ENCODE results near the gene ENDOV.

Gene ENDOV

GRCh38 chr17:80445007-80445725, 30.2 kb downstream of the ENDOV start:
- FAIRE-seq: no peak
- DNase-seq (ENCODE audit: insufficient read length, low spot score): no peak
- TF ChIP-seq POLR2A (IDR thresholded peaks at IDR 0.05; ENCODE audit: low read depth, low read length) (no peak), POLR2AphosphoS5 (IDR thresholded peaks at IDR 0.05; ENCODE audit: low read depth, low read length) (no peak), PAX5 (IDR thresholded peaks at IDR 0.05; ENCODE audit: insufficient read depth, low read length, severe bottlenecking) (no peak), TAF1 (IDR thresholded peaks at IDR 0.05; ENCODE audit: low read depth, low read length) (no peak), SPI1 (IDR thresholded peaks at IDR 0.05; ENCODE audit: low read depth, low read length) (no peak), POU2F2 (IDR thresholded peaks at IDR 0.05; ENCODE audit: low read depth, low read length) (no peak)

GRCh38 chr17:80445726-80446110, 30.8 kb downstream of the ENDOV start:
- TF ChIP-seq TAF1 (IDR thresholded peaks at IDR 0.05; ENCODE audit: low read depth, low read length): no peak
- TF ChIP-seq PAX5 (IDR thresholded peaks at IDR 0.05; ENCODE audit: insufficient read depth, low read length, severe bottlenecking): no peak
- TF ChIP-seq POLR2AphosphoS5 (IDR thresholded peaks at IDR 0.05; ENCODE audit: low read depth, low read length): no peak
- TF ChIP-seq SPI1 (IDR thresholded peaks at IDR 0.05; ENCODE audit: low read depth, low read length): no peak
- no peak for TF ChIP-seq POU2F2 (IDR thresholded peaks at IDR 0.05; ENCODE audit: low read depth, low read length)
- FAIRE-seq (no peak), DNase-seq (ENCODE audit: insufficient read length, low spot score) (no peak)

GRCh38 chr17:80446645-80447405, 31.9 kb downstream of the ENDOV start:
- FAIRE-seq (no peak), DNase-seq (ENCODE audit: insufficient read length, low spot score) (no peak)
- TF ChIP-seq PAX5 (IDR thresholded peaks at IDR 0.05; ENCODE audit: insufficient read depth, low read length, severe bottlenecking) (no peak), POU2F2 (IDR thresholded peaks at IDR 0.05; ENCODE audit: low read depth, low read length) (no peak), TAF1 (IDR thresholded peaks at IDR 0.05; ENCODE audit: low read depth, low read length) (no peak), SPI1 (IDR thresholded peaks at IDR 0.05; ENCODE audit: low read depth, low read length) (no peak), POLR2A (IDR thresholded peaks at IDR 0.05; ENCODE audit: low read depth, low read length) (no peak), POLR2AphosphoS5 (IDR thresholded peaks at IDR 0.05; ENCODE audit: low read depth, low read length) (no peak)

- DNase-seq (ENCODE audit: insufficient read length, low spot score) (no peak), FAIRE-seq (no peak)
- TF ChIP-seq TAF1 (IDR thresholded peaks at IDR 0.05; ENCODE audit: low read depth, low read length): no peak
- no peak for TF ChIP-seq POU2F2 (IDR thresholded peaks at IDR 0.05; ENCODE audit: low read depth, low read length)
- TF ChIP-seq SPI1 (IDR thresholded peaks at IDR 0.05; ENCODE audit: low read depth, low read length): no peak
- no peak for TF ChIP-seq PAX5 (IDR thresholded peaks at IDR 0.05; ENCODE audit: insufficient read depth, low read length, severe bottlenecking)
- no peak for TF ChIP-seq POLR2A (IDR thresholded peaks at IDR 0.05; ENCODE audit: low read depth, low read length)
- no peak for TF ChIP-seq POLR2AphosphoS5 (IDR thresholded peaks at IDR 0.05; ENCODE audit: low read depth, low read length)
These were observed 32.8 kb downstream of the ENDOV start for GRCh38 chr17:80447790-80448189.

GRCh38 chr17:80449194-80449929, 34.4 kb downstream of the ENDOV start:
- TF ChIP-seq TAF1 (IDR thresholded peaks at IDR 0.05; ENCODE audit: low read depth, low read length): no peak
- TF ChIP-seq POLR2AphosphoS5 (IDR thresholded peaks at IDR 0.05; ENCODE audit: low read depth, low read length): no peak
- no peak for TF ChIP-seq POLR2A (IDR thresholded peaks at IDR 0.05; ENCODE audit: low read depth, low read length)
- TF ChIP-seq PAX5 (IDR thresholded peaks at IDR 0.05; ENCODE audit: insufficient read depth, low read length, severe bottlenecking): no peak
- no peak for TF ChIP-seq SPI1 (IDR thresholded peaks at IDR 0.05; ENCODE audit: low read depth, low read length)
- no peak for TF ChIP-seq POU2F2 (IDR thresholded peaks at IDR 0.05; ENCODE audit: low read depth, low read length)
- no peak for DNase-seq (ENCODE audit: insufficient read length, low spot score)
- no peak for FAIRE-seq

GRCh38 chr17:80449930-80450576, 35.1 kb downstream of the ENDOV start:
- no peak for DNase-seq (ENCODE audit: insufficient read length, low spot score)
- no peak for FAIRE-seq

GRCh38 chr17:80451104-80451775, 36.3 kb downstream of the ENDOV start:
- DNase-seq (ENCODE audit: insufficient read length, low spot score) (no peak), FAIRE-seq (no peak)
- TF ChIP-seq TAF1 (IDR thresholded peaks at IDR 0.05; ENCODE audit: low read depth, low read length) (no peak), POLR2AphosphoS5 (IDR thresholded peaks at IDR 0.05; ENCODE audit: low read depth, low read length) (no peak), SPI1 (IDR thresholded peaks at IDR 0.05; ENCODE audit: low read depth, low read length) (no peak), POLR2A (IDR thresholded peaks at IDR 0.05; ENCODE audit: low read depth, low read length) (no peak), POU2F2 (IDR thresholded peaks at IDR 0.05; ENCODE audit: low read depth, low read length) (no peak), PAX5 (IDR thresholded peaks at IDR 0.05; ENCODE audit: insufficient read depth, low read length, severe bottlenecking) (no peak)

More at GRCh38 chr17:80449930-80450576, 35.1 kb downstream of the ENDOV start:
- no peak for TF ChIP-seq SPI1 (IDR thresholded peaks at IDR 0.05; ENCODE audit: low read depth, low read length)
- TF ChIP-seq POU2F2 (IDR thresholded peaks at IDR 0.05; ENCODE audit: low read depth, low read length): no peak
- no peak for TF ChIP-seq POLR2AphosphoS5 (IDR thresholded peaks at IDR 0.05; ENCODE audit: low read depth, low read length)

- no peak for FAIRE-seq
- no peak for TF ChIP-seq SPI1 (IDR thresholded peaks at IDR 0.05; ENCODE audit: low read depth, low read length)
- TF ChIP-seq POLR2A (IDR thresholded peaks at IDR 0.05; ENCODE audit: low read depth, low read length): no peak
- no peak for TF ChIP-seq POLR2AphosphoS5 (IDR thresholded peaks at IDR 0.05; ENCODE audit: low read depth, low read length)
- TF ChIP-seq PAX5 (IDR thresholded peaks at IDR 0.05; ENCODE audit: insufficient read depth, low read length, severe bottlenecking): no peak
- TF ChIP-seq TAF1 (IDR thresholded peaks at IDR 0.05; ENCODE audit: low read depth, low read length): no peak
- TF ChIP-seq POU2F2 (IDR thresholded peaks at IDR 0.05; ENCODE audit: low read depth, low read length): no peak
- no peak for DNase-seq (ENCODE audit: insufficient read length, low spot score)
These were observed 37.4 kb downstream of the ENDOV start for GRCh38 chr17:80452173-80452915.

Measured in GM12891 (cell line).